HG02759 (cell line): Measurements from ENCODE around the gene CRELD2.

Source experiments
- ATAC-seq: cut with Tn5 transposase; IDR thresholded peaks from one replicate; pipeline ENCODE4 v1.9.1; 2021; ENCODE audit warnings: mild to moderate bottlenecking, moderate library complexity; ENCODE audit not compliant: unreplicated experiment

Gene CRELD2

DNA sequence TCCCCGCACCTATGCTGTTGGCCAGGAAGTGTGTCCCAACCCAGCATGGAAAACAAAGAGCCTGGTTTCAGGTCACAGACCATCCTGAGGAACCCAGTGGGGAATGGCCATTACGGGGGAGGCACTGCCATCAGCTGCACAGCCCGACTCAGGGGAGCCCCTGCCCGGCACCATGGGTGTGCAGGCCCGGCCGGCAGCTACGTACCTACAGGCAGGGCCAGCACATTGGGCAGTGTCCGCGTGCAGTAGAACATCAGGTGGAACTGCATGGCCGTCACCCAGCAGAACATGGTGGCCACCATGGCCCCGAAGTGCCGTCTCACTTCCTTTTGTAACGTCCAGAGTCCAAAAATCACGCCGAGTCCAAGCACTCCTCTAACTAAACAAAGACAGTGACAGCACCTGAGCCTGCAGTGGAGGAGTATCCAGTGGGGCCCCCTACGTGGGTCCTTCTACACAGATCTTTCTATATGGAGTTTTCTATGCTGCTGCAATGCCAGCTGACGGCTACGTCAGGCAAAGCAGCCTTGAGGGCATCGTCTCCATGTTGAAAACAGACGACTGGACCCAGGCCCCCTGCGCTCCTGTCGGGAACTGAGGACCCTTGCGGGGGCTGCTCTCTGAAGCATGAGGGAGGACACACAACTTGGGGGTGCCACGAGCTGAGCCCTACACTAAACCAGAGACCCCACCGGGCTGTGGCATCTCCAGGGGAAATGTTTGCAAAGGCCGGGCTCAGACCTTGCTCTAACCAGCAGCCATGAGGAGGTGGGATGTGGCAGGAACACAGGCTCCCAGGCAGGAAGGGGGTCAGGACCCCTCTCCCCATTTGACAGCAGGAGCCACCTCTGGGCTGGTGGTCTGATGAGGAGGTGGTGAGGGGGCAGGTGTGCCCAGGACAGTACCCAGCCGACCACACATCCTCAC lies 7.9 kb upstream of the CRELD2 start:
- ATAC-seq = no peak

DNA sequence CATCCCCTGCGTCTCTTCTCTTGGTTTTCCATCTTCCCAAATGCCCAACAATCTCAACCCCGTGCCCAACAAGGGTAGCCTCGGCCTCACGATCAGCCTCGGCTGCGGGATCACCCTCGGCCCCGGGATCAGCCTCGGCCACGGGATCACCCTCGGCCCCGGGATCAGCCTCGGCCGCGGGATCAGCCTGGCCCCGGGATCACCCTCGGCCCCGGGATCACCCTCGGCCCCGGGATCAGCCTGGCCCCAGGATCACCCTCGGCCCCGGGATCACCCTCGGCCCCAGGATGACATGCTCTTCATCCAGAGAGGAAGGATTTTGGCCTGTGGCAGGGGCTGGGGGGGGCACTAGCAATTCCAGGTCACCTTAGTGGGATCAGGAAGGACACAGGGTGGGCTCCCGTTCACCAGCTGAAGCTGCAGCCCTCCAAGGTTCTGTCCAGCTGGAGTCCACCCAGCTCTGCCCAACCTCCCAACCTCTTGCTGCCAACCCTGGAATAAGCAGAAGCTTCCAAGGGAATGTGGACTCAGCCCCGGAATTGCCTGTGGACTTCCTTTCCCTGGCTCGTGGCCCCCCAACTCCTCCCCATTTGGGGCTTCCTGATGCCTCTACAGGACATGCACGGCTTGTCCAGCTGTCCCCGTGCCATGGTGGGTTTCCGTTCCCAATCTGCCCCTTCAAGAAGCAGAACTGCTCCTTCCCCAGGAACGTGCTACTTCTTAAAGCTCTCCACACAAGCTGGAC lies 6.4 kb upstream of the CRELD2 start:
- ATAC-seq = no peak

DNA sequence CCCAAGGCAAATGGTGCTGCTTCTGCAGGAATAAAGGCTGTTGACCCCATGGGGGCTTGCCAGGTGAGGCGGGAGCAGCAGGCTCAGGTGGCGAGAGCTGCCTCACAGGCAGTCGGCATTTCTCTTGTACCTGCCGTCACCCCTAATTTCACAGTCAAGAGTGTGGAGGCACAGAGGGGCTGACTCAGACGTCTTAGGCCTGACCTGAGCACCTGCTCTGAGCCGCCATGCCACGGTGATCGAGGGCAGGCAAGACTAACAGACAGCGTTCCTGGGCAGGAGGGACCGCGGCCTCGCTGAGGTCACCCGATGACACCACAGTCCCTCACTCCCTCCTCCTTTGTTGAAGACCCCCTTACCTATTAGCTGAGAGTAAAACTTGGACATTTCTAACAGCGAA lies 5.4 kb upstream of the CRELD2 start:
- ATAC-seq = no peak

DNA sequence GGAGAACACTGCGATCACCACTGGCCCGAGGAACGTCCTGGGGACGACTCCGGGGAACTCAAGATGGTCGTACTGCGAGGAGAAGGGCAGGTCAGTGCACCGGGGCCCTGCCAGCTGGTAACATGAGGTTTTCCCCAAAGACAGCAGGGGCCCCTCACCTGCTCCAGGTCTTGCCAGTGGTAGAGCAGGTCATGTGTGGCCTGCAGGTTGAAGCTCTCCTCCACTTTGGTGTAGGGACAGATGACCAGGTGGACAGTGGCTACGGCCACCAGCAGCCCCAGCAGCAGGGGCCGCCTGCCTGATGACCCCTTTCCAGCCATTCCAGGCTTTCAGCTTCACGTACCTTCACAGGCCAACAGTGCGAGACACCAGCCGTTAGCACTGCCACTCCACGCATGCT lies 5.0 kb upstream of the CRELD2 start:
- ATAC-seq = no peak

DNA sequence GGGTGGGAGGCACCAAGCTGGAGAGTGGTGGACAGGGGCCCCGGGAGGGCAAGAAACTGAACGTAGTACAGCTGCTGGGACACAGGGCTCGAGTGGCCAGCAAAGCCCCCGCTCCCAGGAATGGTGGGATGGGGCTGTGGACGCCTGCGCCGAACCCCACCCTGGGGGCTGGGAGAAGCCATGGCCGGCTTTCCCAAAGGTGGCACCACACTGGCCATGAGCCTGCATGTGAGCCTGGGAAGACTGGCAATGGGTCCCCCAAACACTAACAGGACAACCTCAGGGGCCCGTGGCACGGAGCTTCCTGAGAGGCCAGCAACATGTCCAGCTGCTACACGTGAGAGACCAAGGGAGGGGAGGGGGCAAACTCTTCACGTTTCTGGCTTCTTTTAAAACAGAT lies 4.2 kb upstream of the CRELD2 start:
- ATAC-seq = no peak

DNA sequence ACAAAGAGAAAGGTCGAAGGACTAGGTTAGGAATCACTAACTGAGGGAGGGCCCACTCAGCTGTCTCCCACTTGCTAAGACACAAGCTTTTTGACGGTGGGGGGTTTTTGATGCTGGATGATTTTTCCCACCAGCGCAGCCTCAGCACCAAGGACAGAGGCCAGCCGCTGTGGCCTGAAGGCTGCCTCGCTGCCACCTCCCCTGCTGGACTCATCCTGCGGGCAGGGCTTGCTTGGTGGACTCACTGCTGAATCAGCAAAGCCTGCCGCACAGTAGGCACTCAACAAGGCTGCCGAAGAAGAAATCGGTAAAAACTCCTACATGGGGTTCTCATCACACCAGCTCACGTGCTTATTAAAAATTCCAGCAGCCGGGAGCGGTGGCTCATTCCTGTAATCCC lies 2.8 kb upstream of the CRELD2 start:
- no peak for ATAC-seq

DNA sequence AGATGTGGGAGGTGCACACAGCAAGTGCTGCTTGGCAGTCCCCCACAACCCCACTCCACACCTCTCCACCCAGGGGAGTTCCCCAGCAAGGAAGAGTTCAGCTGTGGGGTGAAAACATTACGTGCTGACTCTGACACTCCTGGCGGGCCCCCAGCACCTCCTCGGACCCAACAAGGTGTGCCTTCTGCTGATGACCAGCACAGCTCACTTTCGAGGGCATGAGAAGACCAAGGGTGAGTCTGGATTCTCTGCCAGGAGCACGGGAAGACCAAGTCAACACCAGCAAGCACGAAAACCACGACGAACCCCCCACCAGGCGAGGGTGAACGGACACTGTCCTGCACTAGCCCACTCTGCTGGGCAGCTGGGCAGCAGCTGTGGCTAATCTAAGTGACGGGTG lies 1.6 kb upstream of the CRELD2 start:
- no peak for ATAC-seq

DNA sequence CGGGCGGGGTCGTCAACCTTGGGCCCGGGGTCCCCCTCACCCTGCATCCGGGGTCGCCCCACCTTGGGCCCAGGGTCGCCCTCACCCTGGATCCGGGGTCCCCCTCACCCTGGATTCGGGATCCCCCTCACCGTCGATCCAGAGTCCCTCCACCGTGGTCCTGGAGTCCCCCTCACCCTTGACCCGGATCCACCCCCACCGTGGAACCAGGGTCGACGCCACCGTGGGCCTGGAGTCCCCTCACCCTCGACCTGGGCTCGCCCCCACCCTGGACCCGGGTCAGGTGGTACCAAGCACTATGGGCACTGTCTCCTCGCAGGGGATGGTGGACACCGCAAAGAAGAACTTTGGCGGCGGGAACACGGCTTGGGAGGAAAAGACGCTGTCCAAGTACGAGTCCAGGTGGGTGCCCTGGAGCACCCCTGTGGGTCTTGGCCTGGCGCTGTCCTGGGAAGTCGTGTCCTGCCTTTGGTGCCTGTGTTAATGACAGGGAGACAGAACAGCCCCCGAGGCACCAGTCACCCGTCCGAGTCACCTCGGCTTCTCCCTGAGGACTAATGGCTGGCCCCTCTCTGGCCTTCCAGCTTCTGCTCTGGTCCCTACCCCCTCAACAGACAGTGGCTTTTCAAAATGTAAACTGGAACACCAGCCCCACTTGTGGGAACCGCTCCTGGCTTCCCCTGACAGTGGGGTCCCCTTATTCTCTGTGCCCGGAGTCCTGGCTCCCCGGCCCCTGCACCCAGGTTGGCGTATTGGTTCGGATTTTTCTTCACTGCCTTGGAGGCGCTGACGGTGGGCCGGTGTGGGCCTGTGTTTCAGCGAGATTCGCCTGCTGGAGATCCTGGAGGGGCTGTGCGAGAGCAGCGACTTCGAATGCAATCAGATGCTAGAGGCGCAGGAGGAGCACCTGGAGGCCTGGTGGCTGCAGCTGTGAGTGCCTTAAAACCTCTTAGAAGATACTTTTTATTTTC lies 762 bp downstream of the CRELD2 start:
- peak; percentile 4 for ATAC-seq

DNA sequence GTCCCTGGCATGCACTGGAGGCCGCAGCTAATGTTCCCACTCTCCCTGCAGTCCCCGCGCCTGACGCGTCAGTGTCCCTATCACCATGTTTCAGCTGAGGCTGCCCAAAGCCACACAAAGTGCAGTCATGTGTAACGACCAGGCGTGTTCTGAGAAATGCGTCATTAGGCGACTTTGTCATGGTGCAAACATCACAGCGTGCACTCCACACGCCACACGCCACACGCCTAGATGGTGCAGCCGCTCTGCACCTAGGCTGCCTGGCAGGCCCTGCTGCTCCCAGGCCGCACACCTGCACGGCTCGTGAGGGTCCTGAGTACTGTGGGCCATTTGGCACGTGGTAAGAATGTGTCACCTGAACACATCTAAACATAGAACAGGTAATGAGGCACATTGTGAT lies 2.4 kb downstream of the CRELD2 start:
- no peak for ATAC-seq

DNA sequence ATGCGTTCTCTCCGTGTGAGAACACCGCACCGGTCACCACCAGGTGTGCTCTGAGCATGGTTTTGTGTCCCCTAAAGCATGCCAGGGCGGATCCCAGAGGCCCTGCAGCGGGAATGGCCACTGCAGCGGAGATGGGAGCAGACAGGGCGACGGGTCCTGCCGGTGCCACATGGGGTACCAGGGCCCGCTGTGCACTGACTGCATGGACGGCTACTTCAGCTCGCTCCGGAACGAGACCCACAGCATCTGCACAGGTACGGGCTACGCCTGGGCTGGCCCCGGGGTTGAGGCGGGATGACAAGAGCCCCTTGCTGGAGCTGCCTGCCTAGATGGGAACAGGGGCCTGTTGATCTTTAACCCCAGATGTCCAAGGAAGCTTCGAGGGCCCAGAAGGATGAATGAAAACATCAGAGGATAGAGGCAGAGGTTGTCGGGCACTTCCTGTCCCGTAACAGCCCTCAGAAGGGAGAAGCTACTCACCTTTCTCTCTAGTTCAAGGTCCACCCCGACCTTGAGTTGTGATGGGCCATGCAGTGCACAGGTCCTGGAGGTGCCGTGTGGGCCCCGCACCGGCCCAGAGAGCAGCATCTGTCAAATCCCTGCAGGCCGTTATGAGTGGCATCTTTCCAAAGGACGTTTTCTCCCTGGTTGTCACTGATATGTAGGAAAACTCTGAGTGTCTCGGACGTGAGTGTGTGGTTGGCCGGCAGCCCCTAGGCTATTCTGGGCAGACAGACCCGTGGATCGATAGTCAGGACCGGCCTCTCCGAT lies 3.3 kb downstream of the CRELD2 start:
- ATAC-seq = no peak

DNA sequence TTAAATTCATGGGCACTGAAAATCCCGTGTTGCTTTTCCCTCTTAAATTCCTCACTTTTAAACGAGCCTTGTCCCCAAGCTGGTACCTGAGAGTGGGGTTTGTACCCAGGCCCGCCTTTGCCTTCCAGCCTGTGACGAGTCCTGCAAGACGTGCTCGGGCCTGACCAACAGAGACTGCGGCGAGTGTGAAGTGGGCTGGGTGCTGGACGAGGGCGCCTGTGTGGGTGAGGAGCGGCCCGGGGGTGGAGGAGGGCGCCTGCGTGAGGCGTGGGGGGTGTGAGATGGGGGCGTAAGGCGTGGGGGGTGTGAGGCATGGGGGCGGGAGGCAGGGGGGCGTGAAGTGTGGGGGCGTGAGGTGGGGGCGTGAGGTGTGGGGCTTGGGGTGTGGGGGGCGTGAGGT lies 4.0 kb downstream of the CRELD2 start:
- ATAC-seq = no peak

DNA sequence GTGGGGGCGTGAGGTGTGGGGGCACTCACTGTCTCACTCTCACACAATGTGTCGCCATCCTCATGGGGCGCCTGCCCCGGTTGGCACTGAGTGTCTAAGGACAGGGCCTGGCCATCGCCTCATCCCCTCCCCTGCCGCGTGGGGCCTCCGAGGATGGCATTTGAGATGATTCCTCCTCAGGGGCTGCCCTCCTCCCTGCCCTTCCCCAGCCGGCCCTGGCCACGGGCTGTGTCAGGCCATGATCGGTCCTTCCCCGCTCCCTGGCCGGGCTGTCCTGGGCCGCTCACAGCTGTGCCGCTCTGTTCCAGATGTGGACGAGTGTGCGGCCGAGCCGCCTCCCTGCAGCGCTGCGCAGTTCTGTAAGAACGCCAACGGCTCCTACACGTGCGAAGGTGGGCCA lies 4.5 kb downstream of the CRELD2 start:
- no peak for ATAC-seq

DNA sequence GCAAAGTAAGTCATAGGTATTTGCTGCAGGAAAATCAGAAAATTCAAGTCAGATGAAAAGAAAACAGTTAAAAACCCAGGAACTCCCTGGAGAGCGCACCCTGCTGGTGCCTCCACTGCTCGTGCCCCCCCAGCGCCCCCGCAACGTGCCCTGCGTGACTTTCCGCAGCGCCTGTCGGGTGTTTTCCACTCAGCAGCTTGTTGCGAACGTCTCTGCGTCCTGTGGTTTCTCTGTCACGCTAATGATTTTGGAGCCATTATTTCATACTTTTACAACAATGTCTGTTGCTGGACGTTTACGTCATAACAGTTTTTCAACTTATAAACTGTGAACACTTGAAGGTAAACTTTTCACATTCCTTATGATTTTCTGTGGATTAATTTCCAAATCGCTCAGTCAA lies 5.0 kb downstream of the CRELD2 start:
- ATAC-seq = no peak

DNA sequence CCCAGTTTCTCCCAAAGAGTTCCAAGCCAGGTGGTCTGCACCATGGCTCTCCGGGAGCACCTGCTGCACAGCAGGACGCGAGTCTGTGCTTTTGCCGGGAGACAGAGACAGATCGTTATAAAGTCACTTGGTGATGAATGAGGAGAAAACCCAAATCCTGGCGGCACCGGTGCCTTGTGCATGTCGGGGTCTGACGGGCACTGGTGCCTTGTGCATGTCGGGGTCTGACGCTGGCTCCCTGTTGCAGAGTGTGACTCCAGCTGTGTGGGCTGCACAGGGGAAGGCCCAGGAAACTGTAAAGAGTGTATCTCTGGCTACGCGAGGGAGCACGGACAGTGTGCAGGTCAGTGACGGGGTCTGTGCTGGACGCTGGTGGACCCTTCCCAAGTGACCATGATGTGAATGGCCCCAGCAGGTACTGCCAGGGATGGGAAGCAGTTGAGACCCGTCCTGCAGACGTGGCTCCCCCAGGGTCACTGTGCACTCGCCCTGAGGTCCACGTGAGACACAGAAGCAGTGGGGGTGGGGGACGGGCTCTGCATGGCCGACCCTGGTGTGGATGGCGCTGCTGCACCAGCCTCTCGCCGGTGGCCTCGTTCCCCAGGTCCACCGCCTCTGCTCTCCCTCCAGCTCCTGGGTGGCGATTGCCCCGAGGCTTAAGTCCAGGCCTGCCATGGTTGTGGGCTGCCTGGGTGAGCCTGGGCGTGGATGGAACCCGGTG lies 5.8 kb downstream of the CRELD2 start:
- no peak for ATAC-seq

DNA sequence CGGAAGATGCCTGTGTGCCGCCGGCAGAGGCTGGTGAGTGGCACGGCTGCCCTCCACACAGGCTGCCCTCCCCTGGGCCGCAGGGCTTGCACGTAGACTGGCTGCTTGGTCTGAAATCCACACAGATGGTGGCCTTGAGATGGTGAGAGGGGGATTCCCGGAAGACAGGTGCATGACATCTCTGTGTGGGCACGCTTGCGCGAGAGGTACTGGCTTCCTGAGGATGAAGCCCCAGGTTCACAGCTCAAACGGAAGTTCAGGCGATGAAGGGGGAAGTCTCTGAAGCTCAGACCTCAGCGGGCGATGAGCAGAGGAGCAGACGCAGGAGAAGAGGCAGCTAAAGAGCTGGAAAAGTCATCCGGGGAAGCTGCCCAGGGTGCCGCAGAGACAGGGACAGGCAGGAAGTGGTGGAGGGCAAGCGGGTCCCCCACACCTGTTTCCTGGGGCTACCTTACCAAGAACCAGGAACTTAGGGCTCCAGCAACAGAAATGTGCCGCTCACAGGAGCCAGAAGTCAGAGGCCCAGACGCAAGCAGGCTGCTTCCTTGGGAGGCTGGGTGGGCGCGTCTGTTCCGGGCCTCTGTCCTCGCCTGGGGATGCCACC lies 7.2 kb downstream of the CRELD2 start:
- ATAC-seq = no peak

DNA sequence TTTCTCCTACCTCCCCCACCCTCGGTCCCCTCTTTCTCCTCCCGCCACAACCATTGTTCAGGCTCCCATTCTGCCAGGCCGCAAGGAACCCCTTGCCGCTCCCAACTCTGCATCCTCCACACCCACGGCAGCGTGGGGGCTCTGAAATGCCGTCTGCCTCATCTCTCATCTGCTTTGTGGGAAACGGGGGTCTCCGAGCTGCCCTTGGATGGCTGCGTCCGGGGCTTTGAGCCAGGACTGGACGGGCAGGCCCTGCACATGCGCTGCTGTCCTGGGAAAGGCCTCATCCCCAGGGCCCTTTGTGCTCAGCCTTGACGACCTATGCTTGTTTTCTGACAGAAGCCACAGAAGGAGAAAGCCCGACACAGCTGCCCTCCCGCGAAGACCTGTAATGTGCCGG lies 8.5 kb downstream of the CRELD2 start:
- ATAC-seq = no peak

DNA sequence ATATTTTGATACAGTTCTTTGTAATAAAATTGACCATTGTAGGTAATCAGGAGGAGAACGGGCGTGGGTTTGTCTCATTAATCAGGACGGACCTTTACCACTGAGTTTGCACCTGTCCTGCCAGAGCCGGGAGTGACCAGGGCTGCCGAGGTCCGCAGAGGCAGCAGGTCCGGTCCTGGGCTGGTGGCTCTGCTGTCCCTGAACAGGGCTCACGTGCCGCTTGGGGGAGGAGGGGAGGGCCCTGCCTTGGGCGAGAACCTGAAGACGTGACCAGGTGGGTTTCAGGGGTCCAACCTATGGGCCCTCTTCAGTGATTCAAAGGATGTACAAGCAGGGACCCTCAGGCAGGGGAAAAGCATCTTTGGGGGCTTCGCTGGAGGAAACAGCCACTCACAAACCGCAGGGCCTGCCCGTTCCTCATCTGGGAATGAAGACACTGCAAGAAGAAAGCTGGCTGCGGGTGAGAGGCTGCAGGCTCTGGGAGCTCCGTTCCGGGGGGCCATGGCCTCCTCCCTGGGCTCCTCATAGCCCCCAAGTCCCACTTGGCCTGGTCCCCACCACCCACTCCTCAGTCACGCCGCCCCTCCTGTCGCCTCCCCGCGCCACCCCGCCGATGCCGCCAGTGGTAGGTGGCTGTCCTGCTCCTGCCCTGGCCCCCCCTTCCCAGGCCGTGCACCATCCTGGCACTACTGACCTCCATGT lies 9.2 kb downstream of the CRELD2 start:
- ATAC-seq = no peak

DNA sequence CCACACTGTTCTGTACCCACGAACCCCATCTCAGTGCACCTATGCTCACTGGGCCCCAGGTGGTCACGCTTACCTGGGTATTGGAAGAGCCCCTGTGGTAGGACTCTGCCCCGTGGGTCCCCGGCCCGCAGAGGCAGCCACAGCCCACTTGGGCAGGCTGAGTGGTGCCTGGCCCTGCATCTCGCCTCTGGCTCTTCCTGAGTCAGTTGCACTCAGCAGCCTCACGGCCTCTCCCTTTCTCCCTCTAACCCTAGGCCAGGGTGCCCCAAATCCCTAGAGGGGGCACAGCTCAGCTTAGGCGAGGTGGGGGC lies 9.7 kb downstream of the CRELD2 start:
- ATAC-seq = no peak
